Neural cell (in vitro differentiated cells): ENCODE data around the gene RALGPS1. TPM values are rescaled to one million over a fixed set of nuclear protein-coding genes. Genes with fewer than 3 reads are reported as not detected.

Experiments used
- H2AFZ ChIP-seq: fragments of 200-600, 300-800 bp; sonication (generic), shearing (Covaris generic); 2 replicates; pipeline ENCODE4 v1.6.0; 2014; ENCODE audit warnings: low read depth, mild to moderate bottlenecking, antibody characterized with exemption, low read length, moderate library complexity
- H3F3A ChIP-seq: fragments of 200-600 bp; shearing (Covaris generic); 2 replicates; pipeline ENCODE4 v1.6.1; 2016; ENCODE audit warnings: mild to moderate bottlenecking, moderate library complexity, mixed read lengths, antibody characterized with exemption, low read length; ENCODE audit not compliant: insufficient read depth, poor library complexity, severe bottlenecking
- H3K27ac ChIP-seq: fragments of 200-600, 300-800 bp; sonication (generic), shearing (Covaris generic); 2 replicates; pipeline ENCODE4 v1.5.1; 2014; ENCODE audit warnings: mild to moderate bottlenecking, low read length, moderate library complexity
- H3K27me3 ChIP-seq: fragments of 300-800, 200-600 bp; sonication (generic), shearing (Covaris generic); 2 replicates; pipeline ENCODE4 v1.6.0; 2014; ENCODE audit warnings: mild to moderate bottlenecking, low read depth, low read length, moderate library complexity; ENCODE audit not compliant: insufficient read depth
- H3K36me3 ChIP-seq: fragments of 300-800, 200-600 bp; sonication (generic), shearing (Covaris generic); 2 replicates; pipeline ENCODE4 v1.5.1; 2014; ENCODE audit warnings: mild to moderate bottlenecking, antibody characterized with exemption, low read length, moderate library complexity; ENCODE audit not compliant: insufficient read depth
- H3K4me2 ChIP-seq: fragments of 300-800, 200-600 bp; sonication (generic), shearing (Covaris generic); 2 replicates; pipeline ENCODE4 v1.6.0; 2014; ENCODE audit warnings: mild to moderate bottlenecking, low read length
- H3K4me3 ChIP-seq: fragments of 300-800, 200-600 bp; sonication (generic), shearing (Covaris generic); 2 replicates; pipeline ENCODE4 v1.5.1; 2014; ENCODE audit warnings: mild to moderate bottlenecking, low read length, moderate library complexity
- H3K79me2 ChIP-seq: fragments of 200-600 bp; shearing (Covaris generic); replicated peaks from 2 replicates; pipeline ENCODE4 v1.6.0; 2014; ENCODE audit warnings: mild to moderate bottlenecking, low read length, moderate library complexity; ENCODE audit not compliant: insufficient read depth
- H3K9ac ChIP-seq: fragments of 300-800, 200-600 bp; sonication (generic), shearing (Covaris generic); 2 replicates; pipeline ENCODE4 v1.6.1; 2016; ENCODE audit warnings: mild to moderate bottlenecking, low read length, mixed read lengths
- H3K9me2 ChIP-seq: fragments of 200-600 bp; shearing (Covaris generic); 2 replicates; pipeline ENCODE4 v1.6.1; 2016; ENCODE audit warnings: mild to moderate bottlenecking, low read length, mixed read lengths; ENCODE audit not compliant: insufficient read depth
- H3K9me3 ChIP-seq: fragments of 200-600, 300-800 bp; sonication (generic), shearing (Covaris generic); 2 replicates; pipeline ENCODE4 v1.6.1; 2016; ENCODE audit warnings: mild to moderate bottlenecking, mixed run types, low read length, moderate library complexity, mixed read lengths
- H4K20me1 ChIP-seq: fragments of 200-600 bp; shearing (Covaris generic); 2 replicates; pipeline ENCODE4 v1.6.1; 2016; ENCODE audit warnings: mild to moderate bottlenecking, mixed run types; ENCODE audit not compliant: insufficient read depth
- CTCF ChIP-seq: fragments of 450-650 bp; IDR thresholded peaks from 2 replicates; pipeline ENCODE4 v1.5.1; 2014; ENCODE audit warnings: antibody characterized with exemption, mild to moderate bottlenecking, moderate library complexity; ENCODE audit not compliant: poor library complexity, severe bottlenecking
- EP300 ChIP-seq: fragments of 450-650 bp; conservative IDR thresholded peaks from 2 replicates; pipeline ENCODE4 v1.6.1; 2014; ENCODE audit warnings: antibody characterized with exemption, mild to moderate bottlenecking, moderate library complexity; ENCODE audit not compliant: poor library complexity, severe bottlenecking
- EZH2 ChIP-seq: fragments of 200-600, 300-800 bp; shearing (Covaris generic), sonication (generic); IDR thresholded peaks from 2 replicates; pipeline ENCODE4 v1.6.1; 2014; ENCODE audit warnings: antibody characterized with exemption, low read length, borderline replicate concordance, mild to moderate bottlenecking; ENCODE audit not compliant: insufficient read depth, poor library complexity, severe bottlenecking
- MXI1 ChIP-seq: fragments of 450-650 bp; conservative IDR thresholded peaks from 2 replicates; pipeline ENCODE4 v1.6.1; 2014; ENCODE audit warnings: antibody characterized with exemption, mild to moderate bottlenecking; ENCODE audit not compliant: poor library complexity, severe bottlenecking
- POLR2AphosphoS5 ChIP-seq: IDR thresholded peaks from 2 replicates; pipeline ENCODE4 v1.6.1; 2012
- RAD21 ChIP-seq: fragments of 450-650 bp; conservative IDR thresholded peaks from 2 replicates; pipeline ENCODE4 v1.6.1; 2014; ENCODE audit warnings: antibody characterized with exemption, mild to moderate bottlenecking, moderate library complexity
- REST ChIP-seq: IDR thresholded peaks from 2 replicates; pipeline ENCODE4 v1.6.1; 2012; ENCODE audit warnings: borderline replicate concordance
- SMC3 ChIP-seq: fragments of 450-650 bp; conservative IDR thresholded peaks from 2 replicates; pipeline ENCODE4 v1.6.1; 2014; ENCODE audit warnings: antibody characterized with exemption, mild to moderate bottlenecking, moderate library complexity; ENCODE audit not compliant: poor library complexity
- TAF1 ChIP-seq: IDR thresholded peaks from 2 replicates; pipeline ENCODE4 v1.6.1; 2012; ENCODE audit warnings: low read depth
- polyA plus RNA-seq: library from polyadenylated mRNA; depleted of rRNA; stranded (reverse); fragments of >200 nt; gene quantifications from 2 replicates; pipeline ENCODE4 v1.2.3, GENCODE V29; 2014

Gene RALGPS1
- polyA plus RNA-seq, 1 donor from 2014 or later, result 37.1 TPM

- Histone ChIP-seq H3K79me2 (peaks cover 10% of the 10 kb centered on the region), H2AFZ (no peak overlapping the region), H3K4me2 (peak overlapping the region; percentile 86), H4K20me1 (no peaks in the 10 kb centered on the region), H3K36me3 (no peaks in the 10 kb centered on the region), H3K9me2 (no peaks in the 10 kb centered on the region), H3K9me3 (no peaks in the 10 kb centered on the region), H3F3A (no peaks in the 10 kb centered on the region), H3K27ac (no peak overlapping the region), H3K4me3 (peak overlapping the region; percentile 86), H3K9ac (peak overlapping the region; percentile 72), H3K27me3 (peaks cover 2% of the 10 kb centered on the region)
- TF ChIP-seq EZH2, result no peak
- no peak for TF ChIP-seq CTCF
- TF ChIP-seq RAD21, result no peak
- TF ChIP-seq POLR2AphosphoS5, result no peak
- TF ChIP-seq EP300, result no peak
- TF ChIP-seq SMC3, result no peak
Measured at GRCh38 chr9:126915846-126916543, 1.4 kb downstream of the RALGPS1 start.

GRCh38 chr9:126916909-126917308 is 2.3 kb downstream of the RALGPS1 start:
- Histone ChIP-seq H3K4me3 (no peak overlapping the region), H3K4me2 (no peak overlapping the region), H3K36me3 (no peaks in the 10 kb centered on the region), H3K79me2 (peaks cover 10% of the 10 kb centered on the region), H4K20me1 (no peaks in the 10 kb centered on the region), H3K27me3 (peaks cover 2% of the 10 kb centered on the region), H3K9me2 (no peaks in the 10 kb centered on the region), H2AFZ (no peak overlapping the region), H3K9me3 (no peaks in the 10 kb centered on the region), H3K27ac (no peak overlapping the region), H3F3A (no peaks in the 10 kb centered on the region), H3K9ac (no peak overlapping the region)
- no peak for TF ChIP-seq POLR2AphosphoS5
- no peak for TF ChIP-seq EP300
- no peak for TF ChIP-seq EZH2
- no peak for TF ChIP-seq REST

GRCh38 chr9:126919193-126919592 is 4.6 kb downstream of the RALGPS1 start:
- no peak overlapping the region for H3K27ac ChIP-seq

More at GRCh38 chr9:126919193-126919592, 4.6 kb downstream of the RALGPS1 start:
- no peak overlapping the region for H3K4me3 ChIP-seq
- H3K4me2 ChIP-seq, result no peak overlapping the region
- no peak for TF ChIP-seq EZH2
- TF ChIP-seq RAD21, result no peak
- TF ChIP-seq CTCF, result no peak
- TF ChIP-seq EP300, result no peak
- TF ChIP-seq REST, result no peak
- TF ChIP-seq POLR2AphosphoS5, result no peak
- no peak for TF ChIP-seq MXI1
- TF ChIP-seq SMC3, result no peak
- no peak for TF ChIP-seq TAF1
- no peaks in the 10 kb centered on the region for H4K20me1 ChIP-seq
- peaks cover 10% of the 10 kb centered on the region for H3K79me2 ChIP-seq
- H3K27me3 ChIP-seq, result no peaks in the 10 kb centered on the region
- H3K36me3 ChIP-seq, result no peaks in the 10 kb centered on the region
- H2AFZ ChIP-seq, result no peak overlapping the region
- H3F3A ChIP-seq, result no peaks in the 10 kb centered on the region
- H3K9me3 ChIP-seq, result no peaks in the 10 kb centered on the region
- no peak overlapping the region for H3K9ac ChIP-seq
- no peaks in the 10 kb centered on the region for H3K9me2 ChIP-seq
